ENCODE results near the gene RMI2.

RMI2 gene

DNA sequence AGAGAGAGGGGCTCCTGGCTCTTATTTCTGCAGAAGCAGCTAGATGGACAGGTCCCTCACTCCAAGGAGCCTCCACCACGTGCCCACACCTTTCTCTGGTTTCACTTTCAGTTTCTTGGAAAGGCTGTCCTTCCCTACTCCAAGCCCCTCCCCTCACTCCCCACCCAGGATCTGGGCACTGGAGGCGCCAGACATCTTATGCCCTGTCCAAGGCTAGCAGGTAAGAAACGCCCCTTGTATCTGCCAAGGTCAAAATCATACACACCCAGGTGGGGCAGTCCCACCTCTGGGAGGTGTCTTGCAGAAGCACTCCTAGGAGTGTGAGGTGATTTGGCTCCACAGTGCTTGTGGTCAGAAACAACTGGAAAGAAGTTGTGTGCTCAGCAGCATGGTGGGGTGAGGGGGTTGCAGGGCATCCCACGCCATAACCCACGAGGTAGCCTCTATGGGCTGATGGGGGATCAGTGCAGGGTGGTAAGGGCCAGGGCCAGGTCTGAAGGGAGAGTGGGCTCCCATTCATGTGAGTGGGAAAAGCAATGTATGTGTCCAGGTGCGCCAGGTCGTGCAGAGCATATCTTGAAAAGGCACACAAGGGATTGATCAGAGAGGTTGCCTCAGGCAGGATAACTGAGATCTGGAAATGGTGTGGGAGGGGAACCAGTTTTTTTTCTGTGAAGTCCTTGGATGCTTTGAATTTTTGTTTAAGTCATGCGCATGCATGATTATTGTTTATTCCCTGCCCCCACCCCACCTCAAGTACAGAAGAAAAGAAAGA is 32.4 kb upstream of the RMI2 start:
- H3K4me3 ChIP-seq (replicated peaks; ENCODE audit: low read depth, low read length): no peak overlapping the region
- DNase-seq (ENCODE audit: extremely low read depth, low read depth): no peak
- TF ChIP-seq, protein P1, sequence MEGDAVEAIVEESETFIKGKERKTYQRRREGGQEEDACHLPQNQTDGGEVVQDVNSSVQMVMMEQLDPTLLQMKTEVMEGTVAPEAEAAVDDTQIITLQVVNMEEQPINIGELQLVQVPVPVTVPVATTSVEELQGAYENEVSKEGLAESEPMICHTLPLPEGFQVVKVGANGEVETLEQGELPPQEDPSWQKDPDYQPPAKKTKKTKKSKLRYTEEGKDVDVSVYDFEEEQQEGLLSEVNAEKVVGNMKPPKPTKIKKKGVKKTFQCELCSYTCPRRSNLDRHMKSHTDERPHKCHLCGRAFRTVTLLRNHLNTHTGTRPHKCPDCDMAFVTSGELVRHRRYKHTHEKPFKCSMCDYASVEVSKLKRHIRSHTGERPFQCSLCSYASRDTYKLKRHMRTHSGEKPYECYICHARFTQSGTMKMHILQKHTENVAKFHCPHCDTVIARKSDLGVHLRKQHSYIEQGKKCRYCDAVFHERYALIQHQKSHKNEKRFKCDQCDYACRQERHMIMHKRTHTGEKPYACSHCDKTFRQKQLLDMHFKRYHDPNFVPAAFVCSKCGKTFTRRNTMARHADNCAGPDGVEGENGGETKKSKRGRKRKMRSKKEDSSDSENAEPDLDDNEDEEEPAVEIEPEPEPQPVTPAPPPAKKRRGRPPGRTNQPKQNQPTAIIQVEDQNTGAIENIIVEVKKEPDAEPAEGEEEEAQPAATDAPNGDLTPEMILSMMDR (IDR thresholded peaks at IDR 0.05; ENCODE audit: low read depth, low read length, missing control alignments): no peak

DNA sequence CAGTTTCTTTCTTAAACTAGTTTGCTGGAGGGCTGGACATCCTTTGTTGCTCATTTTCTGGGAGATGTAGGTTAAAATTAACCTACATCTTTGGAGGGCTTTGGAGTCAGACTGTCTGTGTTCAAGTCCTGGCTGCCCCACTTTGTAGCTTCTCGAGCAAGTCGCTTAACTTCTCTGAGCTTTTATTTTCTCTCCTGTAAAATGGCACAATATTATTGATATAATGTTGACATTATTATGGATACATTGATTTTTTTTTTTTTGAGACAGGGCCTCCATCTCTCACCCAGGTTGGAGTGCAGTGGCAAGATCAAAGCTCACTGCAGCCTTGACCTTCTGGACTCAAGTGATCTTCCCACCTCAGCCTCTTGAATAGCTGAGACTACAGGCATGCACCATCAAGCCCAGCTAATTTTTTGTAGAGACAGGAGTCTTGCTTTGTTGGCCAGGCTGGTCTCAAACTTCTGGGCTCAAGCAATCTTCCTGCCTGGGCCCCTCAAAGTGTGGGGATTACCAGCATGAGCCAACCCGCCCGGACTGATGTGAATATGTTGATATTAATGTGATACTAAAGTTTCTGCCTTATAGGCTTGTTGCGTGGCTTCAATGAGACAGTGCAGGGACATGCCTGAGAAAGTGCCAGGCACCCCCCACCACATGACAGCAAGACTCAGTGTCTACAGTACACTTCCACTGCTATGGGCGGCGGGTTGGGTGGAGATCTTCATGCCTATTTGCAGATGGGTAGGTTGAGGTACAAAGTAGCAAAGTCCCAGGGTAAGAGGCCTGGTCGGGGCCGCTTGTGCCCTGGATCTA is 31.6 kb upstream of the RMI2 start:
- no peak for DNase-seq (ENCODE audit: extremely low read depth, low read depth)
- TF ChIP-seq, protein P1 (IDR thresholded peaks at IDR 0.05; ENCODE audit: low read depth, low read length, missing control alignments): no peak
- H3K4me3 ChIP-seq (replicated peaks; ENCODE audit: low read depth, low read length): no peak overlapping the region

DNA sequence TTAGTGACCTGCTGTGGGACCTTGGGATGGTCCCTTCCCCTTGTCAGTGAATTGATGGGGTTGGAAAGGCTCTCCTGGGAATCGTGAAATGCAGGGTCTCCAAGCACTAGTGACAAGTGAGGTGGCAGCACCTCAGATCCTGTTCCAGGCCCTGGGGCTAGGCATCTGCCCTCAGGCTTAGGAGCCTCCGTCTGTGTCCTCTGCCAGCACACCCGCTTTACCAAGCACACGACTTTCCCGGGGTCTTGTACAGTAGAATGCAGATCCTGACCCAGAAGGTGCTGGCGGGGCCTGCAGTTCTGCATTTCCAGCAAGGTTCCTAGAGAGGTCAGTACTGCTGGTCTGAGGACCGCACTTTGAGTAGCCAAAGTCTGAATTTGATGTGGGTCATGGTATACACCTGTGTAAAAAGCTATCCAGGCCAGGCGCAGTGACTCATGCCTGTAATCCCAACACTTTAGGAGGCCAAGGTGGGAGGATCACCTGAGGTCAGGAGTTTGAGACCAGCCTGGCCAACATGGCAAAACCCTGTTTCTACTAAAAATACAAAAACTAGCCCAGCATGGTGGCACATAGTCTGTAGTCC is 30.9 kb upstream of the RMI2 start:
- DNase-seq (ENCODE audit: extremely low read depth, low read depth): no peak
- no peak overlapping the region for H3K4me3 ChIP-seq (replicated peaks; ENCODE audit: low read depth, low read length)

DNA sequence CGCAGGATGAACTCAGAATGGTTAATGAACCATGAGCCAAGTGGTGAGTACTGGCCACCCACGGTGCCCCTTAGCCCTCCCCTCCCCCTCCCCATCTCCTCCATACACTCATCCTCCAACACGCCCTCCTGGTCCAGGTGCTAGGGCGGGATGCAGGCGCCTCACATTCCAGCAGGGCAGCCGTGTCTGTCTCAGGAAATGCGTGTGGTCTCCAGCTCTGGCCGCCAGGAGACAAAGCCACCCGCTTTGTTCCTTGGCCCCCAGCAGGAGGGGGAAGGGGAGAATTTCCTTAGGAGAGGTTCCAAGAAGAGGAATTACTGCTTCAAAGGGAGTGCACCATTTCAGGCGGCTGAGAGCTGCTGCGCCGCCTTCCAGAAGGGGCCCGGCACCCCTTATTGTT is 29.7 kb upstream of the RMI2 start:
- no peak overlapping the region for H3K4me3 ChIP-seq (replicated peaks; ENCODE audit: low read depth, low read length)
- TF ChIP-seq, protein P1 (IDR thresholded peaks at IDR 0.05; ENCODE audit: low read depth, low read length, missing control alignments): no peak
- DNase-seq (ENCODE audit: extremely low read depth, low read depth): no peak

More for the DNA sequence above, 30.9 kb upstream of the RMI2 start:
- TF ChIP-seq, protein P1 (IDR thresholded peaks at IDR 0.05; ENCODE audit: low read depth, low read length, missing control alignments): no peak

DNA sequence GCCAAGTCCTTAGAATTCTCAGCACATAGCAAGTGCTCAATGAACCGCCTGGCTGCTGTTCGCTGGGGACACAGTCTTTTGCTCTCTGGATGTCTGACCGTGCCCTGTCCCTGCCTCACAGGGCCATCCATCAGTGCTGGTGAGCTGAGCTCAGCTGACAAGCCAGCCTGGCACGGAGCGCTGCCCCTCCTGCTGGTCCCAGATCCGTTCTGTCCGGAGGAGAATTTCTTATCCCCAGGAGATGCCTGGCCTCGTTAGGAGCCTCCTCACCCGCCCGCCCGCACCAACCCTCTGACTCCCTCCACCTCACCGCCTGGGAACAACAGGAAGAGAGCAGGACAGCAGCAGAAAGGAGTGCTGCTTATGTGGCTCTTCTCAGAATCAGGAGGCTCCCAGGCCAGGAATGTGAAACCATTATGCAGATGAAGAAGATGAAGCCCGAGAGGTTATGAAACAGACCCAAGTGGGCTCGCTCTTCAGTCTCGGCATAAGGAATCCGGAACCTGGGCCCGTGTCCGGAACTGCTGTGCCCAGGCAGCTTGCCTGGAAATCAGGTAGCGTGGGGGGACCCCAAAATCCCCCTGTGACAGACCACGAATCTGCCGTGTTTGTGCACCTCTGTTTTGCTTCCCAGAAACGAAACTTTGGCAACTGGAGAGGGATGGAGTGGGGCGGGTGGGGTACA is 28.8 kb upstream of the RMI2 start:
- no peak overlapping the region for H3K4me3 ChIP-seq (replicated peaks; ENCODE audit: low read depth, low read length)
- TF ChIP-seq, protein P1 (IDR thresholded peaks at IDR 0.05; ENCODE audit: low read depth, low read length, missing control alignments): no peak
- DNase-seq (ENCODE audit: extremely low read depth, low read depth): no peak

DNA sequence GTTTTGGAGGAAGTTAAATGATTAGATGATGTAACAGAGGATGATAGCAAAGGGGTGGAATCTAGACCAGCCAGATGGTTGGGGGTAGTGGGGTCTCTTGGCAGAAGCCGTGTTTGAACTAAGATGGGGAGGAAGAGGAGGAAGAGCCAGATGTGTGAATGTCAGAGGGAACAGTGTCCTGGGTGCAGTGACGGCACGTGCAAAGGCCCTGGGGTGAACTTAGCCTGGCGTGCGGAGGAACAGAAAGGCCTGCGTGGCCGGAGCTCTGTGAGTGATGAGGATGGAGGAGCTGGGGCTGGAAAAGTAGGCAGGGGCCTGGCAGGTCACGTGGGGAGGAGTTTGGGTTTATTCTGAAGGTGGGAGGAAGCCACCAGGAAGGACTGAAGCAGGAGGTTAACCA is 26.4 kb upstream of the RMI2 start:
- no peak for DNase-seq (ENCODE audit: extremely low read depth, low read depth)
- H3K4me3 ChIP-seq (replicated peaks; ENCODE audit: low read depth, low read length): no peak overlapping the region
- TF ChIP-seq, protein P1 (IDR thresholded peaks at IDR 0.05; ENCODE audit: low read depth, low read length, missing control alignments): no peak
